Activated T-cell treated with anti-CD3 and anti-CD28 coated beads, Interleukin-2, amount 50 U/mL, for 24 hours (primary cell): Measurements from ENCODE around the gene MEA1.
"Not testable (repeated sequence)": the region's sequence is repeated elsewhere in the genome, so short reads cannot be mapped to it uniquely, and the experiment has no call there.

Experiments used
- DNase-seq: peaks from one replicate; pipeline ENCODE4 v3.0.0-alpha.2; 2020
- H3K27ac Mint-ChIP-seq: 2 replicates; pipeline ENCODE4 v1.8.0; 2020; ENCODE audit warnings: mild to moderate bottlenecking, mixed read lengths
- H3K27me3 Mint-ChIP-seq: 2 replicates; pipeline ENCODE4 v1.8.0; 2020; ENCODE audit warnings: mixed read lengths
- H3K36me3 Mint-ChIP-seq: 2 replicates; pipeline ENCODE4 v1.8.0; 2020; ENCODE audit warnings: low read depth, mixed read lengths
- H3K4me1 Mint-ChIP-seq: 2 replicates; pipeline ENCODE4 v1.8.0; 2020; ENCODE audit warnings: low read depth, mixed read lengths
- H3K4me3 Mint-ChIP-seq: 2 replicates; pipeline ENCODE4 v1.8.0; 2020; ENCODE audit warnings: mild to moderate bottlenecking, moderate library complexity, mixed read lengths
- H3K9me3 Mint-ChIP-seq: 2 replicates; pipeline ENCODE4 v1.8.0; 2020; ENCODE audit warnings: mixed read lengths

The MEA1 gene

GRCh38 chr6:43050981-43051380 is 37.2 kb upstream of the MEA1 start:
- no peaks in the 10 kb centered on the region for H3K27me3 Mint-ChIP-seq
- DNase-seq = no peak
- no peak overlapping the region for H3K4me3 Mint-ChIP-seq

GRCh38 chr6:43047998-43048397 is 34.3 kb upstream of the MEA1 start:
- Mint-ChIP-seq H3K36me3 (peaks cover 83% of the 10 kb centered on the region), H3K27me3 (no peaks in the 10 kb centered on the region), H3K27ac (peak overlapping the region; percentile 42), H3K4me3 (no peak overlapping the region), H3K9me3 (no peaks in the 10 kb centered on the region), H3K4me1 (peaks cover 26% of the 10 kb centered on the region)
- DNase-seq = no peak

More at GRCh38 chr6:43050981-43051380, 37.2 kb upstream of the MEA1 start:
- Mint-ChIP-seq H3K27ac (peak overlapping the region; percentile 77), H3K4me1 (peaks cover 37% of the 10 kb centered on the region), H3K36me3 (peaks cover 88% of the 10 kb centered on the region), H3K9me3 (no peaks in the 10 kb centered on the region)

DNA sequence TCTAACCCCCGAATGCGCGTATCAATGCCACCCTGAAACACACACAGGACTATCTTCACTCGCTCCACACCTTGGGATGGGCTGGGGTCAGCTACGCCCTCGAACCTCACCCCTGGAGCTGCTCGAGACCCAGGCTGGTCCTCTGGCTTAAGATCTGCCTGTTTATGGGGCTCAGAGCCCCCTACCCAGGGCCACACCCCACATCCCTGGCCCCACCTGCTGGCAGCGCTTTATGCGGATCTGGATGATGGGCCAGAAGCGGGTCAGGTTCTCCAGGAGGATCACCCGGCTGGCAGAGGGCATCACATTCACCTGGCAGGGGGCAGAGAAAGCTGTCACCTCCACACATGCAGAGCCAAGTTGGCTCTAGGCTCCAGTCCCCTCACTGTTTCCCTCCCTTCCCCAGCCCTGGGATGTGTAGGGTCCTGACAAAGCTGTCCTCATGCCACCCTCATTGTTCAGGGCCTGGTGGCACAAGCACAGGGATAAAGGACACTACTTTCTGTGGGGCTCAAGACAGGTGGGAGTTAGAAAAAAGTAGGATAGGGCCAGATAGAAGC is 31.7 kb upstream of the MEA1 start:
- no peaks in the 10 kb centered on the region for H3K27me3 Mint-ChIP-seq
- peaks cover under 1% of the 10 kb centered on the region for H3K4me1 Mint-ChIP-seq
- no peaks in the 10 kb centered on the region for H3K9me3 Mint-ChIP-seq
- peaks cover 85% of the 10 kb centered on the region for H3K36me3 Mint-ChIP-seq
- peak overlapping the region; percentile 59 for H3K27ac Mint-ChIP-seq
- no peak for DNase-seq
- no peak overlapping the region for H3K4me3 Mint-ChIP-seq

DNA sequence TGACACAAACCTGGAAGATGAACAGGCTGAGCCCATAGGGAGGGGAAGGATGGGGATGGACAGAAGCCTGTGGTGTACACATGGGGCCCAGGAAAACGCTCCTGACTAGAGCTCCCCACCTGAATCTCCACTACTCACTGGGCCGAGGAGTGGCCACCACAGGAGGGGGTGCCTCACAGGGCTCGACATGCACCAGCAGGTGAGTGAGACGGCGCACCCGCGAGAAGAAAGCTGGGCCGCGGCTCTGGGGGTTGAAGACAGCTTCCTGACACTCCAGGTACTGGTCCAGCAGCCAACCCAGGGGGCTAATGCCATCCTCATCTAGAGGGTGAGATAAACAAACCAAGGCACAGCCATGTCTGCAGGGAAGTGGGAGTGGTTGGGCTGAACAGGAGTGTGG is 29.6 kb upstream of the MEA1 start:
- DNase-seq = no peak
- Mint-ChIP-seq H3K27ac (no peak overlapping the region), H3K9me3 (no peaks in the 10 kb centered on the region), H3K27me3 (no peaks in the 10 kb centered on the region), H3K36me3 (peaks cover 83% of the 10 kb centered on the region), H3K4me1 (no peaks in the 10 kb centered on the region), H3K4me3 (no peak overlapping the region)

GRCh38 chr6:43041475-43041874 is 27.7 kb upstream of the MEA1 start:
- not testable (repeated sequence) for H3K27ac Mint-ChIP-seq, H3K27me3 Mint-ChIP-seq, H3K4me3 Mint-ChIP-seq, H3K9me3 Mint-ChIP-seq, H3K4me1 Mint-ChIP-seq, DNase-seq
- peaks cover 86% of the 10 kb centered on the region for H3K36me3 Mint-ChIP-seq

- no peak for DNase-seq
- Mint-ChIP-seq H3K9me3 (no peaks in the 10 kb centered on the region), H3K36me3 (peaks cover 83% of the 10 kb centered on the region), H3K4me1 (no peaks in the 10 kb centered on the region), H3K4me3 (no peak overlapping the region), H3K27me3 (no peaks in the 10 kb centered on the region), H3K27ac (peak overlapping the region; percentile 67)
Observed at GRCh38 chr6:43040542-43041257, 27.0 kb upstream of the MEA1 start.

- Mint-ChIP-seq H3K27ac (no peak overlapping the region), H3K4me1 (no peaks in the 10 kb centered on the region), H3K36me3 (peaks cover 86% of the 10 kb centered on the region), H3K4me3 (no peak overlapping the region), H3K27me3 (no peaks in the 10 kb centered on the region), H3K9me3 (no peaks in the 10 kb centered on the region)
- no peak for DNase-seq
Observed at GRCh38 chr6:43038727-43039126, 25.0 kb upstream of the MEA1 start.

DNA sequence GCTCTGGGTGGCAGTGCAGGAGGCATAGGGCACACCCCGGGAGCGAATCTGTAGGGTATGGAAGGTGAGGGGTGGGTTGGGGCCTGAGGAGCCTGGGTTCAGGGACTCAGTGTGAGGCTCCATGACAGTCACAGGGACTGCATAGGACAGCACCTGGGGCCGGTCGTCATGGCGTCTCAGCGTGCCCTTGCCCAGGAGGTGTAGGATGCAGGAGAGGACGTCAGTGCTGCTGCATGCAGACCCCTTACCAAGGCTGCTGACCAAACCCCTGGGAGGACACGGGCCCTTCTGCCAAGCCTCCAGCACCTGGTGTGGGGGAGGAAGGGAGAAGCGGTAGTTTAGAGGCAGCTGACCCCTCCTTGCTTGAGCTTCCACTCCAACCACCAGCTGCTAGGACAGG is 24.0 kb upstream of the MEA1 start:
- H3K36me3 Mint-ChIP-seq = peaks cover 87% of the 10 kb centered on the region
- DNase-seq = no peak
- H3K4me3 Mint-ChIP-seq = no peak overlapping the region
- peaks cover 5% of the 10 kb centered on the region for H3K4me1 Mint-ChIP-seq
- H3K9me3 Mint-ChIP-seq = no peaks in the 10 kb centered on the region
- no peaks in the 10 kb centered on the region for H3K27me3 Mint-ChIP-seq
- H3K27ac Mint-ChIP-seq = peak overlapping the region; percentile 63

- H3K4me3 Mint-ChIP-seq = no peak overlapping the region
- peaks cover 5% of the 10 kb centered on the region for H3K4me1 Mint-ChIP-seq
- no peaks in the 10 kb centered on the region for H3K27me3 Mint-ChIP-seq
- peak overlapping the region; percentile 13 for H3K27ac Mint-ChIP-seq
- H3K36me3 Mint-ChIP-seq = peaks cover 87% of the 10 kb centered on the region
- no peaks in the 10 kb centered on the region for H3K9me3 Mint-ChIP-seq
- no peak for DNase-seq
Observed at GRCh38 chr6:43037197-43037596, 23.5 kb upstream of the MEA1 start.

- H3K27ac Mint-ChIP-seq = no peak overlapping the region
- H3K4me1 Mint-ChIP-seq = peaks cover 5% of the 10 kb centered on the region
- H3K27me3 Mint-ChIP-seq = no peaks in the 10 kb centered on the region
- H3K4me3 Mint-ChIP-seq = no peak overlapping the region
- no peaks in the 10 kb centered on the region for H3K9me3 Mint-ChIP-seq
- H3K36me3 Mint-ChIP-seq = peaks cover 89% of the 10 kb centered on the region
- no peak for DNase-seq
Observed at GRCh38 chr6:43036712-43037111, 23.0 kb upstream of the MEA1 start.

GRCh38 chr6:43035495-43036194 is 21.9 kb upstream of the MEA1 start:
- peaks cover 89% of the 10 kb centered on the region for H3K36me3 Mint-ChIP-seq
- peaks cover 5% of the 10 kb centered on the region for H3K4me1 Mint-ChIP-seq
- no peaks in the 10 kb centered on the region for H3K9me3 Mint-ChIP-seq
- H3K27me3 Mint-ChIP-seq = no peaks in the 10 kb centered on the region
- H3K27ac Mint-ChIP-seq = peak overlapping the region; percentile 34
- H3K4me3 Mint-ChIP-seq = no peak overlapping the region
- DNase-seq = no peak

- Mint-ChIP-seq H3K9me3 (no peaks in the 10 kb centered on the region), H3K4me1 (peaks cover 5% of the 10 kb centered on the region), H3K27me3 (no peaks in the 10 kb centered on the region), H3K27ac (peak overlapping the region; percentile 56), H3K4me3 (no peak overlapping the region), H3K36me3 (peaks cover 89% of the 10 kb centered on the region)
- no peak for DNase-seq
Observed at GRCh38 chr6:43034190-43034525, 20.4 kb upstream of the MEA1 start.

- Mint-ChIP-seq H3K4me3 (no peak overlapping the region), H3K27me3 (no peaks in the 10 kb centered on the region), H3K9me3 (no peaks in the 10 kb centered on the region), H3K36me3 (peaks cover 89% of the 10 kb centered on the region), H3K27ac (peak overlapping the region; percentile 56), H3K4me1 (peaks cover 5% of the 10 kb centered on the region)
- DNase-seq = no peak
Observed at GRCh38 chr6:43033496-43034189, 19.9 kb upstream of the MEA1 start.

DNA sequence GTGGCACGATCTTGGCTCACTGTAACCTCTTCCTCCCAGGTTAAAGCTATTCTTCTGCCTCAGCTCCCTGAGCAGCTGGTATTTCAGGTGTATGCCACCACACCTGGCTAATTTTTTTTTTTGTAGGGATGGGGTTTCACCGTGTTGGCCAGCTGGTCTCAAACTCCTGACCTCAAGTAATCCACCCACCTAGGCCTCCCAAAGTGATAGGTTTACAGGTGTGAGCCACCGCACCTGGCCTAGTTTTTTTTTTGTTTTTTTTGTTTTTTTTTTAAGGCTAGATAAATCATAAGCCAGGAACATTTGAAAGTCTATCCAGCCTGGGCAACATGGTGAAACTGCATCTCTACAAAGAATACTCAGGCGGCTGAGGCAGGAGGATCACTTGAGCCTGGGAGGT is 18.6 kb upstream of the MEA1 start:
- Mint-ChIP-seq H3K4me1 (peaks cover 5% of the 10 kb centered on the region), H3K27ac (peak overlapping the region; percentile 14), H3K9me3 (no peaks in the 10 kb centered on the region), H3K4me3 (no peak overlapping the region), H3K27me3 (no peaks in the 10 kb centered on the region), H3K36me3 (peaks cover 89% of the 10 kb centered on the region)
- DNase-seq = no peak

DNA sequence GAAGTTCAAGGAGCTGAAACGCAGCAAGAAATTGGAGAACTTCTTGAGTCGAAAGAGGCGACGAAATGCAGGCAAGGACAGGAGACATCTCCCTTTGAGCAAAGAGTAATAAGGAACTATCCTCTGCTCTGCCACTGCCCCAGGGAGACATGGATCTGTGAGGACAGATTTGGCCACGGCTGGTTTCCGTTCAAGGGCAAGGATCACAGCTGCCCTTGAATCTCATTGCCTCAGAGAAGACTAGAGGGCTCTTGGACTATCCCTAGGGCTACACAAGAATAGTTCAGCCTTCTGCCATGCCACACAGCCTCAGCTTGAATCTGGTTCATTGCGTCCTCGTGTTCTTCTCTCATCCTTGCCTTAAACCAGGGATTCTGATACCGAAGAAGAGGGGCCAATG is 15.4 kb upstream of the MEA1 start:
- peaks cover 17% of the 10 kb centered on the region for H3K4me1 Mint-ChIP-seq
- peaks cover 94% of the 10 kb centered on the region for H3K36me3 Mint-ChIP-seq
- H3K4me3 Mint-ChIP-seq = no peak overlapping the region
- no peak for DNase-seq
- no peaks in the 10 kb centered on the region for H3K9me3 Mint-ChIP-seq
- H3K27me3 Mint-ChIP-seq = no peaks in the 10 kb centered on the region
- no peak overlapping the region for H3K27ac Mint-ChIP-seq
